ENCODE measurements around the gene ALK. TPM values are rescaled to one million over a fixed set of nuclear protein-coding genes. Genes with fewer than 3 reads are reported as not detected.

The ALK gene
- total RNA-seq, 1 experiment from 2014 or later, result not detected

- H3K79me2 ChIP-seq (ENCODE audit: insufficient read depth, low read length), result no peaks in the 10 kb centered on the region
- no peak overlapping the region for H3K18ac ChIP-seq (ENCODE audit: insufficient read length, low read depth, low read length)
- H3K79me1 ChIP-seq (ENCODE audit: insufficient read depth, low read depth, low read length, poor library complexity, severe bottlenecking), result no peaks in the 10 kb centered on the region
- TF ChIP-seq, protein P1, sequence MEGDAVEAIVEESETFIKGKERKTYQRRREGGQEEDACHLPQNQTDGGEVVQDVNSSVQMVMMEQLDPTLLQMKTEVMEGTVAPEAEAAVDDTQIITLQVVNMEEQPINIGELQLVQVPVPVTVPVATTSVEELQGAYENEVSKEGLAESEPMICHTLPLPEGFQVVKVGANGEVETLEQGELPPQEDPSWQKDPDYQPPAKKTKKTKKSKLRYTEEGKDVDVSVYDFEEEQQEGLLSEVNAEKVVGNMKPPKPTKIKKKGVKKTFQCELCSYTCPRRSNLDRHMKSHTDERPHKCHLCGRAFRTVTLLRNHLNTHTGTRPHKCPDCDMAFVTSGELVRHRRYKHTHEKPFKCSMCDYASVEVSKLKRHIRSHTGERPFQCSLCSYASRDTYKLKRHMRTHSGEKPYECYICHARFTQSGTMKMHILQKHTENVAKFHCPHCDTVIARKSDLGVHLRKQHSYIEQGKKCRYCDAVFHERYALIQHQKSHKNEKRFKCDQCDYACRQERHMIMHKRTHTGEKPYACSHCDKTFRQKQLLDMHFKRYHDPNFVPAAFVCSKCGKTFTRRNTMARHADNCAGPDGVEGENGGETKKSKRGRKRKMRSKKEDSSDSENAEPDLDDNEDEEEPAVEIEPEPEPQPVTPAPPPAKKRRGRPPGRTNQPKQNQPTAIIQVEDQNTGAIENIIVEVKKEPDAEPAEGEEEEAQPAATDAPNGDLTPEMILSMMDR (conservative IDR thresholded peaks at IDR 0.05), result no peak
- no peaks in the 10 kb centered on the region for H3K27me3 ChIP-seq (ENCODE audit: insufficient read depth, low read length)
- no peak overlapping the region for H2BK20ac ChIP-seq (ENCODE audit: low read depth, low read length, poor library complexity, severe bottlenecking)
- H4K91ac ChIP-seq (ENCODE audit: insufficient read length, low read depth, low read length), result no peak overlapping the region
- no peak overlapping the region for H2BK120ac ChIP-seq (ENCODE audit: low read depth, low read length, poor library complexity, severe bottlenecking)
- H3T11ph ChIP-seq (ENCODE audit: low read length), result no peak overlapping the region
- H3K9ac ChIP-seq (ENCODE audit: extremely low read depth, insufficient read length, low read length), result no peak overlapping the region
- H3K23ac ChIP-seq (ENCODE audit: insufficient read length, low read depth, low read length), result no peak overlapping the region
- no peak overlapping the region for H2AFZ ChIP-seq (ENCODE audit: low read length)
- no peak overlapping the region for H3K56ac ChIP-seq (ENCODE audit: insufficient read length, low read depth, low read length)
- no peak overlapping the region for H4K5ac ChIP-seq (ENCODE audit: insufficient read length, low read depth, low read length)
- H2BK15ac ChIP-seq (ENCODE audit: low read depth, low read length), result no peak overlapping the region
- H3K27ac ChIP-seq (ENCODE audit: insufficient read length, low read depth, low read length), result no peak overlapping the region
- peaks cover 4% of the 10 kb centered on the region; the same call in 1 of the 2 replicates for H3K4me1 ChIP-seq (ENCODE audit: insufficient read depth, low read length)
- no peak overlapping the region for H4K8ac ChIP-seq (replicated peaks; ENCODE audit: insufficient read length, low read depth, low read length)
- Mint-ChIP-seq H3K9me3 (peaks cover 2 to 3% of the 10 kb centered on the region in 2 experiments; a peak in 2 of 5 replicates), H3K36me3 (ENCODE audit: insufficient read depth in 1 of 3, low read depth in 3 of 3) (peaks cover 0 to 3% (median 0%) of the 10 kb centered on the region in 3 experiments; a peak in 1 of 7 replicates), H3K27me3 (ENCODE audit: low read depth) (no peaks in the 10 kb centered on the region), H3K27ac (no peak overlapping the region), H3K4me3 (no peak overlapping the region), H3K4me1 (peaks cover 30% of the 10 kb centered on the region in 2 experiments)
- no peak overlapping the region for H3K4ac ChIP-seq (ENCODE audit: low read depth, low read length)
- no CpG with 5 or more reads among the region's 2 CpGs for WGBS (ENCODE audit: extremely low coverage, insufficient read length, low lambda C conversion rate)
- no peak overlapping the region for H2AK5ac ChIP-seq (ENCODE audit: insufficient read length, low read length)
- no peak for DNase-seq
- no peak overlapping the region for H3K4me2 ChIP-seq (ENCODE audit: insufficient read depth, insufficient read length, low read length)
- no peaks in the 10 kb centered on the region for H3K9me3 ChIP-seq (ENCODE audit: control insufficient read depth, low read depth, low read length)
- H3K23me2 ChIP-seq (ENCODE audit: insufficient read length, low read depth, low read length, poor library complexity, severe bottlenecking), result no peaks in the 10 kb centered on the region
- H2BK5ac ChIP-seq (ENCODE audit: insufficient read length, low read length), result no peak overlapping the region
- H2BK12ac ChIP-seq (ENCODE audit: insufficient read length, low read depth, low read length), result no peak overlapping the region
- H4K20me1 ChIP-seq (ENCODE audit: control insufficient read depth, insufficient read depth, insufficient read length), result no peaks in the 10 kb centered on the region
- no peak overlapping the region for H3K14ac ChIP-seq (ENCODE audit: insufficient read depth, low read length)
These were observed 322.4 kb downstream of the ALK start for GRCh38 chr2:29598978-29599377.
